ENCODE data around the gene HOXA10. TPM values are rescaled to one million over a fixed set of nuclear protein-coding genes. Genes with fewer than 3 reads are reported as not detected.

HOXA10 gene
- total RNA-seq, 1 experiment from 2014 or later: not detected

DNA sequence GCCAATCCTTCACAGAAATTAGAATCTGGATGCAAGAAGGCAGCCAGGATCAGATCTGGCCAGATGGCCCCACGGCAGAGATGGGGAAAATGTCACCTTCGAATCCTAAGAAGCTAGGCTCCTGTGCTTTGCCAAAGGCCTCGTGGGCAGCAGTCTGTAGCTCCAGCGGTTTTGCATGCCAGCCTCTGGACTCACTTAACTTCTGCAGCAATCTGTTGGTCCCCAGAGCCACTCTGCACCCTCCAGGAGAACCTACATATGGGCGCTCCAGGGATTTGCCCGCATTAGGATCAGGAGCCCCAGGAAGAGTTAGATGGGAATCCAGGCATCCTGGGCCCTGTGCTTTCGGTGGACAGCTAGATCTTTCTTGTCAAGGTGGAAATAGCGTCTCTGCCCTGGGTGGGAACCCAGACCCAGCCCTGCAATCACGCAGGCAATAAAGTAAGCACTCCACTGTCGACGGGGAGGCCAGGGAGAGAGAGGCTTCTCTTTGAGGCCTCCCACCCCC lies 35.9 kb upstream of the HOXA10 start:
- DNase-seq (ENCODE audit: low spot score): no peak
- H3K36me3 ChIP-seq (ENCODE audit: insufficient read depth, low read length, poor library complexity, severe bottlenecking): no peaks in the 10 kb centered on the region
- TF ChIP-seq, protein P1, sequence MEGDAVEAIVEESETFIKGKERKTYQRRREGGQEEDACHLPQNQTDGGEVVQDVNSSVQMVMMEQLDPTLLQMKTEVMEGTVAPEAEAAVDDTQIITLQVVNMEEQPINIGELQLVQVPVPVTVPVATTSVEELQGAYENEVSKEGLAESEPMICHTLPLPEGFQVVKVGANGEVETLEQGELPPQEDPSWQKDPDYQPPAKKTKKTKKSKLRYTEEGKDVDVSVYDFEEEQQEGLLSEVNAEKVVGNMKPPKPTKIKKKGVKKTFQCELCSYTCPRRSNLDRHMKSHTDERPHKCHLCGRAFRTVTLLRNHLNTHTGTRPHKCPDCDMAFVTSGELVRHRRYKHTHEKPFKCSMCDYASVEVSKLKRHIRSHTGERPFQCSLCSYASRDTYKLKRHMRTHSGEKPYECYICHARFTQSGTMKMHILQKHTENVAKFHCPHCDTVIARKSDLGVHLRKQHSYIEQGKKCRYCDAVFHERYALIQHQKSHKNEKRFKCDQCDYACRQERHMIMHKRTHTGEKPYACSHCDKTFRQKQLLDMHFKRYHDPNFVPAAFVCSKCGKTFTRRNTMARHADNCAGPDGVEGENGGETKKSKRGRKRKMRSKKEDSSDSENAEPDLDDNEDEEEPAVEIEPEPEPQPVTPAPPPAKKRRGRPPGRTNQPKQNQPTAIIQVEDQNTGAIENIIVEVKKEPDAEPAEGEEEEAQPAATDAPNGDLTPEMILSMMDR (conservative IDR thresholded peaks at IDR 0.05; ENCODE audit: low read depth, low read length): no peak
- TF ChIP-seq EZH2 (IDR thresholded peaks at IDR 0.05; ENCODE audit: borderline replicate concordance, low read depth, low read length, poor library complexity, severe bottlenecking): no peak
- H3K27ac ChIP-seq (ENCODE audit: low read depth, low read length, poor library complexity, severe bottlenecking): no peak overlapping the region
- POLR2A ChIA-PET (ENCODE audit: low non-redundant PET): no interaction called here
- no TSS peak for BruUV-seq (replicated peaks)
- no peaks in the 10 kb centered on the region for H3K9me3 ChIP-seq (ENCODE audit: low read depth, low read length, poor library complexity, severe bottlenecking)
- intact Hi-C loops (cut with micrococcal nuclease; ENCODE audit: unreplicated experiment): loop anchor here (5.0 kb wide), 1 partner anchor 367 kb away; no protein-coding TSS in a partner anchor
- no peak overlapping the region for H3K4me3 ChIP-seq (ENCODE audit: low read depth, low read length, poor library complexity, severe bottlenecking)
- peaks cover 70% of the 10 kb centered on the region for H3K27me3 ChIP-seq (replicated peaks; ENCODE audit: insufficient read depth, low read depth, low read length, poor library complexity)
- H3K4me1 ChIP-seq (ENCODE audit: insufficient read depth, low read length, poor library complexity, severe bottlenecking): no peaks in the 10 kb centered on the region
- CTCF ChIA-PET: interaction anchor here (1.0 to 1.3 kb wide), 2 partner anchors 366 to 565 kb away, joined by 3 to 6 read pairs; no protein-coding TSS in a partner anchor

DNA sequence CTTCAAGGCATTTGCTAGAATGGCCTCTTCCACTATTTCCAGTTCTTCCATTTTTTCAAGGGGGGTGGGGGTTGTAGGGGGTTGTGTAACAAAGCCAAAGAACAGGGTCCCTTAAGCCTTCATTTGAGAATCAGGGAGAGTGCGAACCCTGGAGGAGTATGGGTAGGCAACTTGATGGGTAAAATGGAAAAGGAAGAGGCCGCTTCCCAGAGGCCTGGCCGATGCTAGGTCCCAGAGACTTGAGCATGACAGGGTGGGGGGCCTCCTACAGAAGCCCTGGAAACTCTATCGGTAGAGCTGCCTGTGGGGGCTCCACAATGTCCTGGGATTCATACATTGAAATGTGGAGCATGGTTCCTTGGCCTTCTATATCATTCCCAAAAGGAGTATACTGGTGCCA lies 34.9 kb upstream of the HOXA10 start:
- Histone ChIP-seq H3K9me3 (ENCODE audit: low read depth, low read length, poor library complexity, severe bottlenecking) (no peaks in the 10 kb centered on the region), H3K36me3 (ENCODE audit: insufficient read depth, low read length, poor library complexity, severe bottlenecking) (no peaks in the 10 kb centered on the region), H3K4me3 (ENCODE audit: low read depth, low read length, poor library complexity, severe bottlenecking) (no peak overlapping the region), H3K4me1 (ENCODE audit: insufficient read depth, low read length, poor library complexity, severe bottlenecking) (no peaks in the 10 kb centered on the region), H3K27ac (ENCODE audit: low read depth, low read length, poor library complexity, severe bottlenecking) (no peak overlapping the region), H3K27me3 (replicated peaks; ENCODE audit: insufficient read depth, low read depth, low read length, poor library complexity) (peaks cover 79% of the 10 kb centered on the region)
- intact Hi-C loops (cut with micrococcal nuclease; ENCODE audit: unreplicated experiment): no loop called here
- ChIA-PET POLR2A (ENCODE audit: low non-redundant PET) (no interaction called here), CTCF (interaction anchor here (1.3 kb wide), 1 partner anchor 566 kb away, joined by 6 read pairs; no protein-coding TSS in a partner anchor)
- no TSS peak for BruUV-seq (replicated peaks)
- no peak for DNase-seq (ENCODE audit: low spot score)
- TF ChIP-seq, protein P1 (conservative IDR thresholded peaks at IDR 0.05; ENCODE audit: low read depth, low read length): no peak
- no peak for TF ChIP-seq EZH2 (IDR thresholded peaks at IDR 0.05; ENCODE audit: borderline replicate concordance, low read depth, low read length, poor library complexity, severe bottlenecking)

DNA sequence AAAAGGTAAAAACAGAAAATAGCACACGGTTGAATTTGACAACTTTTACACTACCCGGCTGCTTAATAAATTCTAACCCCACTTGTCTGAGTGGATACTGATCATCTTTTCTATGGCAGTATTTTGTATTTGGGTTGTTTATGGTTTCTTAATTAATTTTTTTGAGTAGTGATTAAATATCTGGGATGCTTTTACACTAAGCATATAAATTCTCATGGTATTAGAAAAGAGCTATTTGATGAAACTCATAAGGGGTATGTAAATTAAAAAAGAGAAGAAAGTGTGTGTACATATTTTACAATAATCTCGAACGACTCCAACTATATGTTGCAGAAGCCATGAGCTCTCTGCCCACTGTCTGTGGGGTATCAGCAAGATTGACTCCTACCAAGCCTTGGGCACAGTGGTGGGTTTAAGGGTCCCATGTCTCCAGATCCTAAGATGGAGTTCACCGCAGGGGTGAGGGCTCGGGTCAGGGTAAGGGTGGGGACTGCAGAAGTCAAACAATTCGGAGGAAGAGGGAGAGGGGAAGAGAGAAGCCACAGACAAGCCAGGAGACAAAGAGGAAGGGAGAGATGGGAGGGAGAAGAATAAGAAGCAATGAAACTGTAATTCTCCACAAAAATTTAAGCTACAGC lies 33.3 kb upstream of the HOXA10 start:
- BruUV-seq (replicated peaks): no TSS peak
- Histone ChIP-seq H3K27ac (ENCODE audit: low read depth, low read length, poor library complexity, severe bottlenecking) (no peak overlapping the region), H3K27me3 (replicated peaks; ENCODE audit: insufficient read depth, low read depth, low read length, poor library complexity) (peaks cover 92% of the 10 kb centered on the region), H3K36me3 (ENCODE audit: insufficient read depth, low read length, poor library complexity, severe bottlenecking) (no peaks in the 10 kb centered on the region), H3K4me1 (ENCODE audit: insufficient read depth, low read length, poor library complexity, severe bottlenecking) (no peaks in the 10 kb centered on the region), H3K9me3 (ENCODE audit: low read depth, low read length, poor library complexity, severe bottlenecking) (no peaks in the 10 kb centered on the region), H3K4me3 (ENCODE audit: low read depth, low read length, poor library complexity, severe bottlenecking) (no peak overlapping the region)
- CTCF ChIA-PET: no interaction called here
- POLR2A ChIA-PET (ENCODE audit: low non-redundant PET): no interaction called here
- no peak for TF ChIP-seq EZH2 (IDR thresholded peaks at IDR 0.05; ENCODE audit: borderline replicate concordance, low read depth, low read length, poor library complexity, severe bottlenecking)
- TF ChIP-seq, protein P1 (conservative IDR thresholded peaks at IDR 0.05; ENCODE audit: low read depth, low read length): no peak
- no peak for DNase-seq (ENCODE audit: low spot score)
- intact Hi-C loops (cut with micrococcal nuclease; ENCODE audit: unreplicated experiment): no loop called here
